GM12878 (cell line): ENCODE results near the gene MYO16. TPM values are rescaled to one million over a fixed set of nuclear protein-coding genes. Genes with fewer than 3 reads are reported as not detected.

Experiments
- ATAC-seq: fragments of 200-7000 bp; cut with Tn5 transposase; 3 replicates; pipeline ENCODE4 v1.9.1; 2020; ENCODE audit warnings: mild to moderate bottlenecking, moderate library complexity
- BruUV-seq: library from RNA; stranded (reverse); fragments of 400-500 nt; replicated peaks from 2 replicates; lab custom pipeline; 2021; lab: Mats Ljungman, UMichigan
- CTCF ChIA-PET: fragments of 300-600 bp; sonication (Branson Sonifier 250); formaldehyde crosslinking; extraction: SDS; loops from one replicate; lab custom pipeline; 2021; ENCODE audit warnings: inconsistent platforms; lab: Yijun Ruan, JAX
- POLR2A ChIA-PET: fragments of 350-600 bp; formaldehyde crosslinking; extraction: SDS; loops from one replicate; lab custom pipeline; 2021; ENCODE audit warnings: inconsistent platforms; lab: Charles Lee
- RAD21 ChIA-PET: fragments of 300-600 bp; sonication (Branson Sonifier 250); formaldehyde crosslinking; loops from one replicate; lab custom pipeline; 2023; ENCODE audit warnings: antibody characterized with exemption; ENCODE audit not compliant: unreplicated experiment; lab: Charles Lee
- SMC1A ChIA-PET: fragments of 300-600 bp; sonication (Branson Sonifier 250); formaldehyde crosslinking; loops from one replicate; lab custom pipeline; 2023; ENCODE audit not compliant: unreplicated experiment, uncharacterized antibody; lab: Charles Lee
- DNase-seq: peaks from one replicate; pipeline ENCODE4 v3.0.0-alpha.2; 2011; ENCODE audit warnings: low read depth, low spot score
- FAIRE-seq: peaks from 3 replicates; lab custom pipeline; 2011; peaks lifted over from hg19 to GRCh38; lab: Jason Lieb, UNC
- H2AFZ ChIP-seq: 2 replicates; pipeline ENCODE4 v1.6.0; 2011; ENCODE audit warnings: low read depth, low read length, control low read depth; ENCODE audit not compliant: control insufficient read depth
- H3K27ac ChIP-seq: 2 replicates; pipeline ENCODE4 v1.5.1; 2011; ENCODE audit warnings: control low read depth; ENCODE audit not compliant: control insufficient read depth, insufficient read depth
- H3K27me3 ChIP-seq, 2 experiments: replicated peaks in 1 of 2; 2 replicates each; pipeline versions ENCODE4 v1.6.0 to v1.6.1; 2011; ENCODE audit warnings: low read length in 1 of 2; ENCODE audit not compliant: control insufficient read depth in 2 of 2, insufficient read depth in 2 of 2
- H3K36me3 ChIP-seq, 2 experiments: 2 replicates each; pipeline ENCODE4 v1.5.1; 2011; ENCODE audit warnings: low read length in 1 of 2; ENCODE audit not compliant: control insufficient read depth in 2 of 2, insufficient read depth in 2 of 2
- H3K4me1 ChIP-seq: 2 replicates; pipeline ENCODE4 v1.6.1; 2011; ENCODE audit warnings: mild to moderate bottlenecking, low read length, moderate library complexity, mixed read lengths; ENCODE audit not compliant: control insufficient read depth, insufficient read depth
- H3K4me2 ChIP-seq: 2 replicates; pipeline ENCODE4 v1.6.0; 2011; ENCODE audit warnings: control low read depth; ENCODE audit not compliant: control insufficient read depth, insufficient read depth
- H3K4me3 ChIP-seq: fragments of 200-600 bp; sonication (generic); 2 replicates; pipeline ENCODE4 v1.5.1; 2016
- H3K79me2 ChIP-seq: 2 replicates; pipeline ENCODE4 v1.6.0; 2011; ENCODE audit warnings: low read length; ENCODE audit not compliant: control insufficient read depth, insufficient read depth
- H3K9ac ChIP-seq: 2 replicates; pipeline ENCODE4 v1.8.0; 2011; ENCODE audit warnings: low read length, control low read depth, mixed read lengths; ENCODE audit not compliant: control insufficient read depth, insufficient read depth
- H3K9me3 ChIP-seq: replicated peaks from 3 replicates; pipeline ENCODE4 v1.5.1; 2011; ENCODE audit warnings: mild to moderate bottlenecking, low read length; ENCODE audit not compliant: control insufficient read depth, insufficient read depth
- H4K20me1 ChIP-seq: 2 replicates; pipeline ENCODE4 v1.6.0; 2011; ENCODE audit not compliant: control insufficient read depth, insufficient read depth
- BCL11A ChIP-seq: IDR thresholded peaks from 2 replicates; pipeline ENCODE4 v1.6.1; 2011; ENCODE audit warnings: low read depth, low read length
- CREM ChIP-seq: IDR thresholded peaks from 2 replicates; pipeline ENCODE4 v1.6.1; 2014; ENCODE audit warnings: antibody characterized with exemption, low read depth
- HSF1 ChIP-seq: fragments of 150-350 bp; IDR thresholded peaks from 2 replicates; pipeline ENCODE4 v1.6.1; 2014; ENCODE audit warnings: mild to moderate bottlenecking, low read depth, low read length
- KDM1A ChIP-seq: fragments of 200-600 bp; sonication (generic); IDR thresholded peaks from 2 replicates; pipeline ENCODE4 v1.6.1; 2016; ENCODE audit warnings: borderline replicate concordance
- MTA3 ChIP-seq: IDR thresholded peaks from 2 replicates; pipeline ENCODE4 v1.6.1; 2012; ENCODE audit warnings: low read length, inconsistent platforms, borderline replicate concordance
- NR2F1 ChIP-seq: fragments of 450-650 bp; conservative IDR thresholded peaks from 2 replicates; pipeline ENCODE4 v1.6.1; 2017; ENCODE audit warnings: mild to moderate bottlenecking
- PBX3 ChIP-seq: IDR thresholded peaks from 2 replicates; pipeline ENCODE4 v1.6.1; 2011; ENCODE audit warnings: mild to moderate bottlenecking, low read depth, low read length, moderate library complexity; ENCODE audit not compliant: insufficient replicate concordance
- POLR2AphosphoS2 ChIP-seq: IDR thresholded peaks from 2 replicates; pipeline ENCODE4 v1.6.1; 2011; ENCODE audit warnings: low read depth, mild to moderate bottlenecking, low read length, improper control_type of control experiment, moderate library complexity
- POU2F2 ChIP-seq: IDR thresholded peaks from 3 replicates; pipeline ENCODE4 v1.6.1; 2011; ENCODE audit warnings: low read depth, mild to moderate bottlenecking, low read length, borderline replicate concordance
- RAD51 ChIP-seq: fragments of 450-650 bp; IDR thresholded peaks from 2 replicates; pipeline ENCODE4 v1.6.1; 2016; ENCODE audit warnings: moderate library complexity, mild to moderate bottlenecking, inconsistent platforms
- RB1 ChIP-seq: fragments of 450-650 bp; formaldehyde crosslinking; IDR thresholded peaks from 2 replicates; pipeline ENCODE4 v1.6.1; 2017; ENCODE audit warnings: mild to moderate bottlenecking, borderline replicate concordance
- RFX5 ChIP-seq: IDR thresholded peaks from 2 replicates; pipeline ENCODE4 v1.6.1; 2011; ENCODE audit warnings: low read depth, low read length, improper control_type of control experiment
- STAT1 ChIP-seq: fragments of 450-650 bp; conservative IDR thresholded peaks from 2 replicates; pipeline ENCODE4 v1.6.1; 2014; ENCODE audit warnings: antibody characterized with exemption, mild to moderate bottlenecking
- SUZ12 ChIP-seq: fragments of 200-600 bp; sonication (generic); IDR thresholded peaks from one replicate; pipeline ENCODE4 v1.6.1; 2018; ENCODE audit warnings: antibody characterized with exemption, mild to moderate bottlenecking; ENCODE audit not compliant: unreplicated experiment
- TCF12 ChIP-seq: IDR thresholded peaks from 2 replicates; pipeline ENCODE4 v1.6.1; 2011; ENCODE audit warnings: low read depth, mild to moderate bottlenecking, low read length
- YY1 ChIP-seq: IDR thresholded peaks from 2 replicates; pipeline ENCODE4 v1.6.1; 2011; ENCODE audit warnings: low read depth, mild to moderate bottlenecking, low read length
- ZNF24 ChIP-seq: fragments of 450-650 bp; IDR thresholded peaks from 2 replicates; pipeline ENCODE4 v1.6.1; 2017; ENCODE audit warnings: antibody characterized with exemption, mild to moderate bottlenecking
- WGBS: methylation state at CpG from one replicate; pipeline ENCODE4 v1.1.6; 2016; ENCODE audit warnings: low lambda C conversion rate; ENCODE audit not compliant: insufficient replicate concordance, insufficient coverage; ENCODE audit errors: missing lambda C conversion rate; 5-methylcytosine and 5-hydroxymethylcytosine counted together
- in situ Hi-C: fragments of 300-500 bp; cut with MboI; formaldehyde crosslinking; loops from 9 replicates; pipeline ENCODE4 v1.14.3; 2018; ENCODE audit warnings: mixed read lengths
- intact Hi-C: fragments of 100-400 bp; cut with micrococcal nuclease; formaldehyde crosslinking; loops from one replicate; pipeline ENCODE4 v1.14.2; 2022; ENCODE audit not compliant: unreplicated experiment
- polyA plus RNA-seq, 11 experiments: library from polyadenylated mRNA; depleted of rRNA in 4 of 11; unstranded in 6 of 11; stranded (reverse) in 5 of 11; fragments of >200 nt; fragmentation: Nextera tagmentation in 4 of 11; fragmentation: Illumina TruSeq in 1 of 11; extraction: Ambion mirVana in 4 of 11; extraction: Trizol in 1 of 11; gene quantifications; 1 replicate in 1 of 11; 2 replicates in 10 of 11; pipeline versions ENCODE4 v1.2.1 to v1.2.3, GENCODE V29; 2011 to 2016; ENCODE audit warnings: inconsistent platforms in 2 of 11, missing spikeins in 2 of 11, low read depth in 1 of 11
- total RNA-seq, 4 experiments: library from RNA; depleted of rRNA in 3 of 4; stranded (reverse); fragments of >200 nt in 3 of 4; fragmentation: Illumina TruSeq in 1 of 4; extraction: Trizol in 1 of 4; gene quantifications; 2 replicates each; pipeline versions ENCODE4 v1.2.1 to v1.2.3, GENCODE V29; 2013 to 2021
- TF ChIP-seq, protein P1 (sequence below): fragments of 450-650 bp; IDR thresholded peaks from 2 replicates; pipeline ENCODE4 v1.6.1; 2017; ENCODE audit warnings: mild to moderate bottlenecking
- TF ChIP-seq, protein P2 (sequence below): fragments of 450-650 bp; IDR thresholded peaks from 2 replicates; pipeline ENCODE4 v1.6.1; 2016; ENCODE audit warnings: mild to moderate bottlenecking

The MYO16 gene
- total and polyA plus RNA-seq, 10 of the 15 experiments (the other 5 are each of a cell fraction or from before 2014, with no cell fraction given), result under 0.01 to 1.7 (median 0.05) TPM; not detected in 4

DNA sequence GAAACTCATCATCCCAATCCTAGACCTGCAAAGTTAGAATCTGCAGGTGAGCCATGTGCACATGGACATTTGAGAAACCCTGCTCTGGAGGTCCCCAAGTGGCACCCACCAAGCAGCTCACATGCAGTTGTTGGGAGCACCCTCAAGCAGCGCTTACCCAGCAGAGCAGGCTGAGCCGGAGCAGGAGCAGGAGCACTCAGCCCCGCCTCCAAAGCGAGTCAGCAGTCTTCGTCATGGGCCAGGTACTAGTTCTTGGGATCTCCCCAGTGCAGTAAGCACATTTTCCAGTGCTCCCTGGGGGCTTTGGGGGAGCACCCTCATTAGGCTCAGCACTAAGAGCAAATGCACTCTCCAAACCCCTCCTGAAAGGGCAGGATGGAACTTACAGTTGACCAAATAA, 584.3 kb downstream of the MYO16 start:
- H3K9me3 ChIP-seq, result no peaks in the 10 kb centered on the region
- H3K27ac ChIP-seq, result no peak overlapping the region
- FAIRE-seq, result no peak
- in situ Hi-C loops, result no loop called here
- H3K27me3 ChIP-seq, result no peaks in the 10 kb centered on the region
- H3K4me2 ChIP-seq, result no peak overlapping the region
- CTCF ChIA-PET, result no interaction called here
- no peaks in the 10 kb centered on the region for H4K20me1 ChIP-seq
- ATAC-seq, result no peak
- no peaks in the 10 kb centered on the region for H3K4me1 ChIP-seq
- DNase-seq, result no peak
- BruUV-seq, result no TSS peak
- TF ChIP-seq, protein P1, sequence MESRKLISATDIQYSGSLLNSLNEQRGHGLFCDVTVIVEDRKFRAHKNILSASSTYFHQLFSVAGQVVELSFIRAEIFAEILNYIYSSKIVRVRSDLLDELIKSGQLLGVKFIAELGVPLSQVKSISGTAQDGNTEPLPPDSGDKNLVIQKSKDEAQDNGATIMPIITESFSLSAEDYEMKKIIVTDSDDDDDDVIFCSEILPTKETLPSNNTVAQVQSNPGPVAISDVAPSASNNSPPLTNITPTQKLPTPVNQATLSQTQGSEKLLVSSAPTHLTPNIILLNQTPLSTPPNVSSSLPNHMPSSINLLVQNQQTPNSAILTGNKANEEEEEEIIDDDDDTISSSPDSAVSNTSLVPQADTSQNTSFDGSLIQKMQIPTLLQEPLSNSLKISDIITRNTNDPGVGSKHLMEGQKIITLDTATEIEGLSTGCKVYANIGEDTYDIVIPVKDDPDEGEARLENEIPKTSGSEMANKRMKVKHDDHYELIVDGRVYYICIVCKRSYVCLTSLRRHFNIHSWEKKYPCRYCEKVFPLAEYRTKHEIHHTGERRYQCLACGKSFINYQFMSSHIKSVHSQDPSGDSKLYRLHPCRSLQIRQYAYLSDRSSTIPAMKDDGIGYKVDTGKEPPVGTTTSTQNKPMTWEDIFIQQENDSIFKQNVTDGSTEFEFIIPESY, result no peak
- TF ChIP-seq, protein P2, sequence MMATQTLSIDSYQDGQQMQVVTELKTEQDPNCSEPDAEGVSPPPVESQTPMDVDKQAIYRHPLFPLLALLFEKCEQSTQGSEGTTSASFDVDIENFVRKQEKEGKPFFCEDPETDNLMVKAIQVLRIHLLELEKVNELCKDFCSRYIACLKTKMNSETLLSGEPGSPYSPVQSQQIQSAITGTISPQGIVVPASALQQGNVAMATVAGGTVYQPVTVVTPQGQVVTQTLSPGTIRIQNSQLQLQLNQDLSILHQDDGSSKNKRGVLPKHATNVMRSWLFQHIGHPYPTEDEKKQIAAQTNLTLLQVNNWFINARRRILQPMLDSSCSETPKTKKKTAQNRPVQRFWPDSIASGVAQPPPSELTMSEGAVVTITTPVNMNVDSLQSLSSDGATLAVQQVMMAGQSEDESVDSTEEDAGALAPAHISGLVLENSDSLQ, result no peak
- TF ChIP-seq POU2F2 (no peak), HSF1 (no peak), CREM (no peak), POLR2AphosphoS2 (no peak), NR2F1 (no peak), MTA3 (no peak), RFX5 (no peak), SUZ12 (no peak), BCL11A (no peak), RAD51 (no peak), YY1 (no peak), RB1 (no peak), ZNF24 (no peak), STAT1 (no peak), PBX3 (no peak), TCF12 (no peak), KDM1A (no peak)
- RAD21 ChIA-PET, result interaction anchor here (2.9 kb wide), 1 partner anchor 52 kb away, joined by 11 read pairs; no protein-coding TSS in a partner anchor
- POLR2A ChIA-PET, result no interaction called here
- no peaks in the 10 kb centered on the region for H3K36me3 ChIP-seq
- intact Hi-C loops, result no loop called here
- H2AFZ ChIP-seq, result no peak overlapping the region
- H3K4me3 ChIP-seq, result no peak overlapping the region
- H3K9ac ChIP-seq, result no peak overlapping the region
- H3K79me2 ChIP-seq, result no peaks in the 10 kb centered on the region
- SMC1A ChIA-PET, result interaction anchor here (1.2 to 1.4 kb wide), 2 partner anchors 19 to 39 kb away, joined by 3 read pairs; no protein-coding TSS in a partner anchor
- 44% methylated on average over 5 of the region's 5 CpGs for WGBS
